ENCODE measurements around the gene FURIN.
A peak's percentile ranks its signal among the peaks of the same experiment; 100 is the strongest.
"Not testable (repeated sequence)": the region's sequence is repeated elsewhere in the genome, so short reads cannot be mapped to it uniquely, and the experiment has no call there.

Gene FURIN

GRCh38 chr15:90918034-90918788 is 49.8 kb downstream of the FURIN start:
- no peak for TF ChIP-seq CTCF (IDR thresholded peaks at IDR 0.05; ENCODE audit: extremely low read depth, missing control alignments)
- no peak for DNase-seq (ENCODE audit: low spot score)

- no peak for TF ChIP-seq CTCF (IDR thresholded peaks at IDR 0.05; ENCODE audit: extremely low read depth, missing control alignments)
- DNase-seq (ENCODE audit: low spot score): no peak
Observed at GRCh38 chr15:90918835-90919234, 50.4 kb downstream of the FURIN start.

GRCh38 chr15:90921887-90922286 is 53.5 kb downstream of the FURIN start:
- TF ChIP-seq CTCF (IDR thresholded peaks at IDR 0.05; ENCODE audit: extremely low read depth, missing control alignments): no peak
- DNase-seq (ENCODE audit: low spot score): no peak

GRCh38 chr15:90922712-90923322 is 54.4 kb downstream of the FURIN start:
- peak; percentile 76 for DNase-seq (ENCODE audit: low spot score)

GRCh38 chr15:90924375-90924774 is 56.0 kb downstream of the FURIN start:
- TF ChIP-seq CTCF (IDR thresholded peaks at IDR 0.05; ENCODE audit: extremely low read depth, missing control alignments): no peak
- peak; percentile 80 for DNase-seq (ENCODE audit: low spot score)

- DNase-seq (ENCODE audit: low spot score): not testable (repeated sequence)
Observed at GRCh38 chr15:90926766-90927165, 58.4 kb downstream of the FURIN start.

GRCh38 chr15:90928106-90928505 is 59.7 kb downstream of the FURIN start:
- DNase-seq (ENCODE audit: low spot score): not testable (repeated sequence)

GRCh38 chr15:90929246-90930019 is 61.0 kb downstream of the FURIN start:
- DNase-seq (ENCODE audit: low spot score): no peak
- no peak for TF ChIP-seq CTCF (IDR thresholded peaks at IDR 0.05; ENCODE audit: extremely low read depth, missing control alignments)

All from GM20000 (cell line).